Hepatocyte (in vitro differentiated cells): Measurements from ENCODE around the gene FHDC1. TPM values are rescaled to one million over a fixed set of nuclear protein-coding genes. Genes with fewer than 3 reads are reported as not detected.

Source experiments
- DNase-seq: peaks from one replicate; pipeline ENCODE4 v3.0.0-alpha.2; 2016; ENCODE audit warnings: low spot score
- H2AFZ ChIP-seq: fragments of 200-600 bp; sonication (generic); 2 replicates; pipeline ENCODE4 v1.6.0; 2016; ENCODE audit warnings: antibody characterized with exemption, mild to moderate bottlenecking
- H3K27ac ChIP-seq: fragments of 200-600 bp; sonication (generic); 2 replicates; pipeline ENCODE4 v1.5.1; 2016; ENCODE audit warnings: mild to moderate bottlenecking
- H3K27me3 ChIP-seq: fragments of 200-600 bp; sonication (generic); 2 replicates; pipeline ENCODE4 v1.6.1; 2016
- H3K36me3 ChIP-seq: fragments of 200-600 bp; sonication (generic); replicated peaks from 2 replicates; pipeline ENCODE4 v1.5.1; 2016; ENCODE audit warnings: low read depth; ENCODE audit not compliant: insufficient read depth
- H3K4me1 ChIP-seq: fragments of 200-600 bp; sonication (generic); 2 replicates; pipeline ENCODE4 v1.5.1; 2016; ENCODE audit warnings: mild to moderate bottlenecking, moderate library complexity; ENCODE audit not compliant: insufficient read depth
- H3K4me2 ChIP-seq: fragments of 200-600 bp; sonication (generic); 2 replicates; pipeline ENCODE4 v1.6.0; 2016
- H3K4me3 ChIP-seq: fragments of 200-600 bp; sonication (generic); 2 replicates; pipeline ENCODE4 v1.5.1; 2016; ENCODE audit warnings: mild to moderate bottlenecking
- H3K79me2 ChIP-seq: fragments of 200-600 bp; sonication (generic); 2 replicates; pipeline ENCODE4 v1.6.0; 2017; ENCODE audit warnings: mild to moderate bottlenecking
- H3K9me2 ChIP-seq: fragments of 200-600 bp; sonication (generic); replicated peaks from 2 replicates; pipeline ENCODE4 v1.6.0; 2017; ENCODE audit warnings: mild to moderate bottlenecking; ENCODE audit not compliant: insufficient read depth
- H3K9me3 ChIP-seq: fragments of 200-600 bp; sonication (generic); 2 replicates; pipeline ENCODE4 v1.5.1; 2016; ENCODE audit warnings: low read depth, mild to moderate bottlenecking
- H4K20me1 ChIP-seq: fragments of 200-600 bp; sonication (generic); 2 replicates; pipeline ENCODE4 v1.6.0; 2016; ENCODE audit warnings: mild to moderate bottlenecking; ENCODE audit not compliant: insufficient read depth, poor library complexity, severe bottlenecking
- CTCF ChIP-seq: fragments of 200-600 bp; sonication (generic); IDR thresholded peaks from 2 replicates; pipeline ENCODE4 v1.5.1; 2016; ENCODE audit warnings: antibody characterized with exemption, mild to moderate bottlenecking; ENCODE audit not compliant: poor library complexity
- EZH2 ChIP-seq: fragments of 200-600 bp; sonication (generic); IDR thresholded peaks from 2 replicates; pipeline ENCODE4 v1.6.1; 2016; ENCODE audit warnings: antibody characterized with exemption, mild to moderate bottlenecking, borderline replicate concordance
- EZH2phosphoT487 ChIP-seq: fragments of 200-600 bp; sonication (generic); IDR thresholded peaks from one replicate; pipeline ENCODE4 v1.6.1; 2018; ENCODE audit warnings: antibody characterized with exemption, mild to moderate bottlenecking, low read depth, moderate library complexity; ENCODE audit not compliant: unreplicated experiment, severe bottlenecking
- WGBS: methylation state at CpG from one replicate; pipeline ENCODE4 v1.1.6; 2016; ENCODE audit warnings: low lambda C conversion rate; ENCODE audit errors: missing lambda C conversion rate; 5-methylcytosine and 5-hydroxymethylcytosine counted together
- polyA plus RNA-seq: library from polyadenylated mRNA; unstranded; fragments of >200 nt; fragmentation: Nextera tagmentation; extraction: Ambion mirVana; gene quantifications from 2 replicates; pipeline ENCODE4 v1.2.1, GENCODE V29; 2016
- total RNA-seq: library from RNA; depleted of rRNA; stranded (reverse); fragments of >200 nt; gene quantifications from 2 replicates; pipeline ENCODE4 v1.2.3, GENCODE V29; 2014

FHDC1 gene
- total and polyA plus RNA-seq, 2 experiments from 2014 or later, result 2.1 to 3.1 TPM

- Histone ChIP-seq H3K4me1 (peaks cover 7% of the 10 kb centered on the region), H3K79me2 (no peaks in the 10 kb centered on the region), H3K27ac (no peak overlapping the region), H4K20me1 (no peaks in the 10 kb centered on the region), H3K4me3 (no peak overlapping the region), H2AFZ (no peak overlapping the region), H3K4me2 (no peak overlapping the region), H3K9me2 (no peaks in the 10 kb centered on the region), H3K27me3 (no peaks in the 10 kb centered on the region), H3K9me3 (no peaks in the 10 kb centered on the region), H3K36me3 (no peaks in the 10 kb centered on the region)
- no peak for DNase-seq
- TF ChIP-seq EZH2 (no peak), CTCF (no peak), EZH2phosphoT487 (no peak)
- WGBS, result 95% methylated on average over 7 of the region's 7 CpGs
These were observed 84.3 kb downstream of the FHDC1 start for GRCh38 chr4:153020457-153020856.

- no peak overlapping the region for H3K27ac ChIP-seq
- no peaks in the 10 kb centered on the region for H3K36me3 ChIP-seq
- H3K79me2 ChIP-seq, result no peaks in the 10 kb centered on the region
- H3K27me3 ChIP-seq, result no peaks in the 10 kb centered on the region
- H3K4me2 ChIP-seq, result no peak overlapping the region
- no peaks in the 10 kb centered on the region for H4K20me1 ChIP-seq
- H3K9me3 ChIP-seq, result no peaks in the 10 kb centered on the region
- WGBS, result 70% methylated on average over 8 of the region's 8 CpGs
- no peak overlapping the region for H2AFZ ChIP-seq
- TF ChIP-seq CTCF, result no peak
- no peak for TF ChIP-seq EZH2
- no peak for TF ChIP-seq EZH2phosphoT487
- H3K4me1 ChIP-seq, result peaks cover 11% of the 10 kb centered on the region
- H3K9me2 ChIP-seq, result no peaks in the 10 kb centered on the region
- H3K4me3 ChIP-seq, result no peak overlapping the region
- DNase-seq, result no peak
These were observed 85.2 kb downstream of the FHDC1 start for GRCh38 chr4:153021276-153021675.

- Histone ChIP-seq H3K4me2 (no peak overlapping the region), H3K36me3 (no peaks in the 10 kb centered on the region), H3K4me1 (peaks cover 11% of the 10 kb centered on the region), H3K9me2 (no peaks in the 10 kb centered on the region), H3K4me3 (no peak overlapping the region), H4K20me1 (no peaks in the 10 kb centered on the region), H3K27ac (no peak overlapping the region), H2AFZ (no peak overlapping the region), H3K79me2 (no peaks in the 10 kb centered on the region), H3K9me3 (no peaks in the 10 kb centered on the region), H3K27me3 (no peaks in the 10 kb centered on the region)
- no peak for DNase-seq
- no peak for TF ChIP-seq EZH2phosphoT487
- no peak for TF ChIP-seq CTCF
- no peak for TF ChIP-seq EZH2
- WGBS, result 77% methylated on average over 12 of the region's 12 CpGs
These were observed 86.2 kb downstream of the FHDC1 start for GRCh38 chr4:153022241-153022715.

- TF ChIP-seq EZH2, result no peak
- TF ChIP-seq CTCF, result no peak
- Histone ChIP-seq H3K4me1 (peaks cover 11% of the 10 kb centered on the region), H3K79me2 (no peaks in the 10 kb centered on the region), H3K4me2 (no peak overlapping the region), H3K27me3 (no peaks in the 10 kb centered on the region), H4K20me1 (no peaks in the 10 kb centered on the region), H3K27ac (peak overlapping the region; percentile 15), H3K4me3 (no peak overlapping the region), H3K9me2 (no peaks in the 10 kb centered on the region), H3K9me3 (no peaks in the 10 kb centered on the region), H3K36me3 (no peaks in the 10 kb centered on the region), H2AFZ (no peak overlapping the region)
- no peak for DNase-seq
- WGBS, result 73% methylated on average over 3 of the region's 3 CpGs
These were observed 87.0 kb downstream of the FHDC1 start for GRCh38 chr4:153023139-153023538.
